GM12878 (cell line): ENCODE results near the gene ZNF467. TPM values are rescaled to one million over a fixed set of nuclear protein-coding genes. Genes with fewer than 3 reads are reported as not detected.

ENCODE experiments used
- ATAC-seq: fragments of 200-7000 bp; cut with Tn5 transposase; 3 replicates; pipeline ENCODE4 v1.9.1; 2020; ENCODE audit warnings: mild to moderate bottlenecking, moderate library complexity
- BruUV-seq: library from RNA; stranded (reverse); fragments of 400-500 nt; replicated peaks from 2 replicates; lab custom pipeline; 2021; lab: Mats Ljungman, UMichigan
- CTCF ChIA-PET: fragments of 300-600 bp; sonication (Branson Sonifier 250); formaldehyde crosslinking; extraction: SDS; loops from one replicate; lab custom pipeline; 2021; ENCODE audit warnings: inconsistent platforms; lab: Yijun Ruan, JAX
- POLR2A ChIA-PET: fragments of 350-600 bp; formaldehyde crosslinking; extraction: SDS; loops from one replicate; lab custom pipeline; 2021; ENCODE audit warnings: inconsistent platforms; lab: Charles Lee
- RAD21 ChIA-PET: fragments of 300-600 bp; sonication (Branson Sonifier 250); formaldehyde crosslinking; loops from one replicate; lab custom pipeline; 2023; ENCODE audit warnings: antibody characterized with exemption; ENCODE audit not compliant: unreplicated experiment; lab: Charles Lee
- SMC1A ChIA-PET: fragments of 300-600 bp; sonication (Branson Sonifier 250); formaldehyde crosslinking; loops from one replicate; lab custom pipeline; 2023; ENCODE audit not compliant: unreplicated experiment, uncharacterized antibody; lab: Charles Lee
- DNase-seq: peaks from one replicate; pipeline ENCODE4 v3.0.0-alpha.2; 2011; ENCODE audit warnings: low read depth, low spot score
- FAIRE-seq: peaks from 3 replicates; lab custom pipeline; 2011; peaks lifted over from hg19 to GRCh38; lab: Jason Lieb, UNC
- H2AFZ ChIP-seq: 2 replicates; pipeline ENCODE4 v1.6.0; 2011; ENCODE audit warnings: low read depth, low read length, control low read depth; ENCODE audit not compliant: control insufficient read depth
- H3K27ac ChIP-seq: 2 replicates; pipeline ENCODE4 v1.5.1; 2011; ENCODE audit warnings: control low read depth; ENCODE audit not compliant: control insufficient read depth, insufficient read depth
- H3K27me3 ChIP-seq, 2 experiments: replicated peaks in 1 of 2; 2 replicates each; pipeline versions ENCODE4 v1.6.0 to v1.6.1; 2011; ENCODE audit warnings: low read length in 1 of 2; ENCODE audit not compliant: control insufficient read depth in 2 of 2, insufficient read depth in 2 of 2
- H3K36me3 ChIP-seq, 2 experiments: 2 replicates each; pipeline ENCODE4 v1.5.1; 2011; ENCODE audit warnings: low read length in 1 of 2; ENCODE audit not compliant: control insufficient read depth in 2 of 2, insufficient read depth in 2 of 2
- H3K4me1 ChIP-seq: 2 replicates; pipeline ENCODE4 v1.6.1; 2011; ENCODE audit warnings: mild to moderate bottlenecking, low read length, moderate library complexity, mixed read lengths; ENCODE audit not compliant: control insufficient read depth, insufficient read depth
- H3K4me2 ChIP-seq: 2 replicates; pipeline ENCODE4 v1.6.0; 2011; ENCODE audit warnings: control low read depth; ENCODE audit not compliant: control insufficient read depth, insufficient read depth
- H3K4me3 ChIP-seq: fragments of 200-600 bp; sonication (generic); 2 replicates; pipeline ENCODE4 v1.5.1; 2016
- H3K79me2 ChIP-seq: 2 replicates; pipeline ENCODE4 v1.6.0; 2011; ENCODE audit warnings: low read length; ENCODE audit not compliant: control insufficient read depth, insufficient read depth
- H3K9ac ChIP-seq: 2 replicates; pipeline ENCODE4 v1.8.0; 2011; ENCODE audit warnings: low read length, control low read depth, mixed read lengths; ENCODE audit not compliant: control insufficient read depth, insufficient read depth
- H3K9me3 ChIP-seq: replicated peaks from 3 replicates; pipeline ENCODE4 v1.5.1; 2011; ENCODE audit warnings: mild to moderate bottlenecking, low read length; ENCODE audit not compliant: control insufficient read depth, insufficient read depth
- H4K20me1 ChIP-seq: 2 replicates; pipeline ENCODE4 v1.6.0; 2011; ENCODE audit not compliant: control insufficient read depth, insufficient read depth
- BCL3 ChIP-seq: IDR thresholded peaks from 2 replicates; pipeline ENCODE4 v1.6.1; 2011; ENCODE audit warnings: borderline replicate concordance, low read depth, mild to moderate bottlenecking, moderate library complexity, low read length; ENCODE audit not compliant: insufficient read depth, poor library complexity, severe bottlenecking
- BMI1 ChIP-seq: fragments of 450-650 bp; IDR thresholded peaks from 2 replicates; pipeline ENCODE4 v1.6.1; 2016; ENCODE audit warnings: mild to moderate bottlenecking, moderate library complexity, borderline replicate concordance
- CBFB ChIP-seq: IDR thresholded peaks from 2 replicates; pipeline ENCODE4 v1.6.1; 2016; ENCODE audit warnings: antibody characterized with exemption, low read depth
- CHD2 ChIP-seq: IDR thresholded peaks from 2 replicates; pipeline ENCODE4 v1.6.1; 2011; ENCODE audit warnings: low read depth, low read length, improper control_type of control experiment, borderline replicate concordance
- CREM ChIP-seq: IDR thresholded peaks from 2 replicates; pipeline ENCODE4 v1.6.1; 2014; ENCODE audit warnings: antibody characterized with exemption, low read depth
- E2F4 ChIP-seq: IDR thresholded peaks from 2 replicates; pipeline ENCODE4 v1.6.1; 2012; ENCODE audit warnings: low read depth, low read length, improper control_type of control experiment
- FOS ChIP-seq: IDR thresholded peaks from 3 replicates; pipeline ENCODE4 v1.6.1; 2011; ENCODE audit warnings: borderline replicate concordance; ENCODE audit not compliant: insufficient read length; ENCODE audit errors: extremely low read depth
- HDAC6 ChIP-seq: fragments of 200-600 bp; sonication (generic); IDR thresholded peaks from one replicate; pipeline ENCODE4 v1.8.0; 2017; ENCODE audit warnings: antibody characterized with exemption; ENCODE audit not compliant: unreplicated experiment
- HDGF ChIP-seq: fragments of 450-650 bp; IDR thresholded peaks from 2 replicates; pipeline ENCODE4 v1.6.1; 2016; ENCODE audit warnings: antibody characterized with exemption
- MLLT1 ChIP-seq: fragments of 450-650 bp; IDR thresholded peaks from 2 replicates; pipeline ENCODE4 v1.6.1; 2016; ENCODE audit warnings: mild to moderate bottlenecking
- POLR2A ChIP-seq: IDR thresholded peaks from 2 replicates; pipeline ENCODE4 v1.6.1; 2011; ENCODE audit warnings: low read depth, mild to moderate bottlenecking, low read length
- POU2F2 ChIP-seq: IDR thresholded peaks from 3 replicates; pipeline ENCODE4 v1.6.1; 2011; ENCODE audit warnings: low read depth, mild to moderate bottlenecking, low read length, borderline replicate concordance
- RCOR1 ChIP-seq: conservative IDR thresholded peaks from 2 replicates; pipeline ENCODE4 v1.6.1; 2012; ENCODE audit warnings: low read depth, low read length, improper control_type of control experiment
- SMC3 ChIP-seq: IDR thresholded peaks from 2 replicates; pipeline ENCODE4 v1.6.1; 2011; ENCODE audit warnings: low read length, improper control_type of control experiment, borderline replicate concordance
- STAT1 ChIP-seq: fragments of 450-650 bp; conservative IDR thresholded peaks from 2 replicates; pipeline ENCODE4 v1.6.1; 2014; ENCODE audit warnings: antibody characterized with exemption, mild to moderate bottlenecking
- SUPT20H ChIP-seq: IDR thresholded peaks from 2 replicates; pipeline ENCODE4 v1.6.1; 2011; ENCODE audit warnings: low read depth, mild to moderate bottlenecking, low read length, moderate library complexity, borderline replicate concordance; ENCODE audit not compliant: control insufficient read depth
- TBL1XR1 ChIP-seq: IDR thresholded peaks from 2 replicates; pipeline ENCODE4 v1.6.1; 2012; ENCODE audit warnings: low read depth, low read length, improper control_type of control experiment
- ZBTB40 ChIP-seq: fragments of 450-650 bp; IDR thresholded peaks from 2 replicates; pipeline ENCODE4 v1.6.1; 2016; ENCODE audit warnings: mild to moderate bottlenecking, moderate library complexity, borderline replicate concordance
- ZNF207 ChIP-seq: fragments of 450-650 bp; IDR thresholded peaks from 2 replicates; pipeline ENCODE4 v1.6.1; 2014; ENCODE audit warnings: antibody characterized with exemption, mild to moderate bottlenecking, borderline replicate concordance
- WGBS: methylation state at CpG from one replicate; pipeline ENCODE4 v1.1.6; 2016; ENCODE audit warnings: low lambda C conversion rate; ENCODE audit not compliant: insufficient replicate concordance, insufficient coverage; ENCODE audit errors: missing lambda C conversion rate; 5-methylcytosine and 5-hydroxymethylcytosine counted together
- in situ Hi-C: fragments of 300-500 bp; cut with MboI; formaldehyde crosslinking; loops from 9 replicates; pipeline ENCODE4 v1.14.3; 2018; ENCODE audit warnings: mixed read lengths
- intact Hi-C: fragments of 100-400 bp; cut with micrococcal nuclease; formaldehyde crosslinking; loops from one replicate; pipeline ENCODE4 v1.14.2; 2022; ENCODE audit not compliant: unreplicated experiment
- polyA plus RNA-seq, 11 experiments: library from polyadenylated mRNA; depleted of rRNA in 4 of 11; unstranded in 6 of 11; stranded (reverse) in 5 of 11; fragments of >200 nt; fragmentation: Nextera tagmentation in 4 of 11; fragmentation: Illumina TruSeq in 1 of 11; extraction: Ambion mirVana in 4 of 11; extraction: Trizol in 1 of 11; gene quantifications; 1 replicate in 1 of 11; 2 replicates in 10 of 11; pipeline versions ENCODE4 v1.2.1 to v1.2.3, GENCODE V29; 2011 to 2016; ENCODE audit warnings: inconsistent platforms in 2 of 11, missing spikeins in 2 of 11, low read depth in 1 of 11
- total RNA-seq, 4 experiments: library from RNA; depleted of rRNA in 3 of 4; stranded (reverse); fragments of >200 nt in 3 of 4; fragmentation: Illumina TruSeq in 1 of 4; extraction: Trizol in 1 of 4; gene quantifications; 2 replicates each; pipeline versions ENCODE4 v1.2.1 to v1.2.3, GENCODE V29; 2013 to 2021

Gene ZNF467
- total and polyA plus RNA-seq, 10 of the 15 experiments (the other 5 are each of a cell fraction or from before 2014, with no cell fraction given) = not detected

- ChIA-PET POLR2A (no interaction called here), RAD21 (no interaction called here), SMC1A (no interaction called here), CTCF (no interaction called here)
- no peak overlapping the region for H2AFZ ChIP-seq
- DNase-seq (no peak), FAIRE-seq (no peak), ATAC-seq (no peak)
- H3K36me3 ChIP-seq = no peaks in the 10 kb centered on the region
- H4K20me1 ChIP-seq = no peaks in the 10 kb centered on the region
- no peaks in the 10 kb centered on the region for H3K79me2 ChIP-seq
- BruUV-seq = no TSS peak
- no peak overlapping the region for H3K4me2 ChIP-seq
- H3K9me3 ChIP-seq = no peaks in the 10 kb centered on the region
- no peak overlapping the region for H3K9ac ChIP-seq
- WGBS = 25% methylated on average over 15 of the region's 15 CpGs
- in situ Hi-C loops = no loop called here
- H3K27ac ChIP-seq = no peak overlapping the region
- no peaks in the 10 kb centered on the region for H3K4me1 ChIP-seq
- TF ChIP-seq CREM (no peak), RCOR1 (no peak), CBFB (no peak), SMC3 (no peak), HDAC6 (no peak), CHD2 (no peak), SUPT20H (no peak), HDGF (no peak), POU2F2 (no peak), ZNF207 (no peak), MLLT1 (no peak), FOS (no peak), ZBTB40 (no peak), BMI1 (no peak), POLR2A (no peak), E2F4 (no peak), STAT1 (no peak), BCL3 (no peak), TBL1XR1 (no peak)
- H3K4me3 ChIP-seq = no peak overlapping the region
- no peaks in the 10 kb centered on the region; a peak in 1 of 4 replicates for H3K27me3 ChIP-seq
- intact Hi-C loops = no loop called here
These were observed 41.1 kb upstream of the ZNF467 start for GRCh38 chr7:149814494-149814893.
